WTC11 (cell line): ENCODE measurements around the gene PRR20G. TPM values are rescaled to one million over a fixed set of nuclear protein-coding genes. Genes with fewer than 3 reads are reported as not detected.

Experiments used
- ATAC-seq: fragments of 200-7000 bp; cut with Tn5 transposase; 2 replicates; pipeline ENCODE4 v1.10.0; 2021; ENCODE audit warnings: mild to moderate bottlenecking, moderate library complexity
- CTCF ChIA-PET: fragments of 300-600 bp; sonication (Branson Sonifier 250); formaldehyde crosslinking; loops from one replicate; lab custom pipeline; 2021; ENCODE audit warnings: antibody characterized with exemption; lab: Charles Lee
- POLR2A ChIA-PET: fragments of 350-600 bp; sonication (Branson Sonifier 250); formaldehyde crosslinking; loops from one replicate; lab custom pipeline; 2021; ENCODE audit warnings: antibody characterized with exemption; lab: Charles Lee
- DNase-seq: peaks from one replicate; pipeline ENCODE4 v3.0.0; 2021; ENCODE audit warnings: low spot score
- H3K27ac Mint-ChIP-seq: 2 replicates; pipeline ENCODE4 v1.8.0; 2021; ENCODE audit warnings: mixed read lengths
- H3K27me3 Mint-ChIP-seq: 2 replicates; pipeline ENCODE4 v1.8.0; 2021; ENCODE audit warnings: low read depth, mild to moderate bottlenecking, moderate library complexity, mixed read lengths
- H3K36me3 Mint-ChIP-seq: 2 replicates; pipeline ENCODE4 v1.8.0; 2021; ENCODE audit warnings: mixed read lengths
- H3K4me1 Mint-ChIP-seq: 2 replicates; pipeline ENCODE4 v1.8.0; 2022; ENCODE audit warnings: mixed read lengths
- H3K4me3 Mint-ChIP-seq: 2 replicates; pipeline ENCODE4 v1.8.0; 2021; ENCODE audit warnings: mild to moderate bottlenecking, moderate library complexity, mixed read lengths
- H3K9me3 Mint-ChIP-seq: 2 replicates; pipeline ENCODE4 v1.8.0; 2021; ENCODE audit warnings: mixed read lengths
- ATF1 ChIP-seq: sonication (generic); formaldehyde crosslinking; IDR thresholded peaks from 2 replicates; pipeline ENCODE4 v1.8.1; 2023; ENCODE audit warnings: mild to moderate bottlenecking, moderate library complexity, missing genetic modification reagents
- E2F4 ChIP-seq: sonication (generic); formaldehyde crosslinking; IDR thresholded peaks from 2 replicates; pipeline ENCODE4 v1.8.1; 2022; ENCODE audit warnings: low read depth, mild to moderate bottlenecking, moderate library complexity, missing genetic modification reagents, borderline replicate concordance
- FOXK1 ChIP-seq: sonication (generic); formaldehyde crosslinking; IDR thresholded peaks from 2 replicates; pipeline ENCODE4 v1.8.0; 2022; ENCODE audit warnings: mild to moderate bottlenecking, moderate library complexity, missing genetic modification reagents
- GRHL2 ChIP-seq: fragments of 250-450 bp; sonication (Bioruptor Pico); IDR thresholded peaks from 2 replicates; pipeline ENCODE4 v1.8.0; 2022; ENCODE audit warnings: mild to moderate bottlenecking, moderate library complexity; ENCODE audit not compliant: insufficient replicate concordance, severe bottlenecking
- NFE2L1 ChIP-seq: sonication (generic); formaldehyde crosslinking; IDR thresholded peaks from 2 replicates; pipeline ENCODE4 v1.8.1; 2023; ENCODE audit warnings: missing genetic modification reagents
- OVOL2 ChIP-seq: fragments of 250-450 bp; sonication (Bioruptor Pico); IDR thresholded peaks from 2 replicates; pipeline ENCODE4 v1.9.0; 2021; ENCODE audit warnings: mild to moderate bottlenecking, borderline replicate concordance
- PRDM15 ChIP-seq: sonication (generic); formaldehyde crosslinking; IDR thresholded peaks from 2 replicates; pipeline ENCODE4 v1.8.0; 2022; ENCODE audit warnings: missing genetic modification reagents
- RORB ChIP-seq: fragments of 250-450 bp; sonication (Bioruptor Pico); IDR thresholded peaks from 2 replicates; pipeline ENCODE4 v1.9.0; 2021; ENCODE audit warnings: mild to moderate bottlenecking
- ZBTB21 ChIP-seq: sonication (generic); formaldehyde crosslinking; IDR thresholded peaks from 2 replicates; pipeline ENCODE4 v1.8.1; 2023; ENCODE audit warnings: mild to moderate bottlenecking, missing genetic modification reagents, borderline replicate concordance
- ZBTB43 ChIP-seq: sonication (generic); formaldehyde crosslinking; IDR thresholded peaks from 2 replicates; pipeline ENCODE4 v1.8.1; 2023; ENCODE audit warnings: mild to moderate bottlenecking, missing genetic modification reagents
- ZNF121 ChIP-seq: sonication (generic); formaldehyde crosslinking; IDR thresholded peaks from 2 replicates; pipeline ENCODE4 v1.8.0; 2023; ENCODE audit warnings: missing genetic modification reagents
- ZNF232 ChIP-seq: sonication (generic); formaldehyde crosslinking; IDR thresholded peaks from 2 replicates; pipeline ENCODE4 v1.8.0; 2022; ENCODE audit warnings: mild to moderate bottlenecking, missing genetic modification reagents
- ZNF425 ChIP-seq: fragments of 250-450 bp; sonication (Bioruptor Pico); conservative IDR thresholded peaks from 2 replicates; pipeline ENCODE4 v1.9.0; 2021; ENCODE audit warnings: mild to moderate bottlenecking
- ZNF532 ChIP-seq: fragments of 250-450 bp; sonication (Bioruptor Pico); IDR thresholded peaks from 2 replicates; pipeline ENCODE4 v1.9.0; 2021; ENCODE audit warnings: mild to moderate bottlenecking, borderline replicate concordance
- ZNF671 ChIP-seq: fragments of 250-450 bp; sonication (Bioruptor Pico); IDR thresholded peaks from 2 replicates; pipeline ENCODE4 v1.8.0; 2021; ENCODE audit warnings: mild to moderate bottlenecking
- total RNA-seq: library from RNA; stranded (reverse); gene quantifications from 3 replicates; pipeline ENCODE4 v1.2.3, GENCODE V29; 2021

Gene PRR20G
- total RNA-seq, 1 experiment from 2014 or later = not detected

GRCh38 chr3:127252446-127252845 is 35.4 kb downstream of the PRR20G start:
- CTCF ChIA-PET = no interaction called here
- Mint-ChIP-seq H3K9me3 (peaks cover 76% of the 10 kb centered on the region), H3K4me3 (no peak overlapping the region), H3K27ac (no peak overlapping the region), H3K27me3 (peaks cover 8% of the 10 kb centered on the region), H3K4me1 (no peaks in the 10 kb centered on the region), H3K36me3 (peaks cover 46% of the 10 kb centered on the region)
- POLR2A ChIA-PET = no interaction called here
- DNase-seq = no peak
- TF ChIP-seq NFE2L1 (CRISPR knock-in tag) (no peak), FOXK1 (no peak), ZBTB43 (CRISPR knock-in tag) (no peak), ZNF232 (CRISPR knock-in tag) (no peak), E2F4 (CRISPR knock-in tag) (no peak), GRHL2 (CRISPR knock-in tag) (no peak), RORB (no peak), ZNF532 (CRISPR knock-in tag) (no peak), OVOL2 (no peak)
- ATAC-seq = no peak

- DNase-seq (no peak), ATAC-seq (no peak)
- Mint-ChIP-seq H3K9me3 (peaks cover 90% of the 10 kb centered on the region), H3K27ac (no peak overlapping the region), H3K36me3 (peaks cover 65% of the 10 kb centered on the region), H3K27me3 (peaks cover 20% of the 10 kb centered on the region), H3K4me1 (no peaks in the 10 kb centered on the region), H3K4me3 (no peak overlapping the region)
- TF ChIP-seq ZNF121 (no peak), ATF1 (CRISPR knock-in tag) (no peak), ZBTB21 (no peak)
- ChIA-PET CTCF (no interaction called here), POLR2A (no interaction called here)
Measured at GRCh38 chr3:127250032-127250431, 37.8 kb downstream of the PRR20G start.

GRCh38 chr3:127247292-127247691 is 40.6 kb downstream of the PRR20G start:
- ATAC-seq (no peak), DNase-seq (no peak)
- POLR2A ChIA-PET = no interaction called here
- no peak overlapping the region for H3K27ac Mint-ChIP-seq
- no peak overlapping the region for H3K4me3 Mint-ChIP-seq
- no peaks in the 10 kb centered on the region for H3K4me1 Mint-ChIP-seq
- CTCF ChIA-PET = no interaction called here
- H3K9me3 Mint-ChIP-seq = peaks cover 92% of the 10 kb centered on the region
- peaks cover 25% of the 10 kb centered on the region for H3K27me3 Mint-ChIP-seq
- peaks cover 59% of the 10 kb centered on the region for H3K36me3 Mint-ChIP-seq
- no peak for TF ChIP-seq ZNF671 (CRISPR knock-in tag)
- no peak for TF ChIP-seq E2F4 (CRISPR knock-in tag)
- no peak for TF ChIP-seq ZNF425
- no peak for TF ChIP-seq PRDM15 (CRISPR knock-in tag)
